Skeletal muscle tissue (tissue), 4 donors: ENCODE measurements around the gene SYT2. TPM values are rescaled to one million over a fixed set of nuclear protein-coding genes. Genes with fewer than 3 reads are reported as not detected.
"Not testable (repeated sequence)": the region's sequence is repeated elsewhere in the genome, so short reads cannot be mapped to it uniquely, and the experiment has no call there.

ENCODE experiments used
- H3K27ac ChIP-seq: one replicate; pipeline ENCODE4 v1.7.0; 2013; ENCODE audit warnings: mild to moderate bottlenecking, low read depth, low read length, inconsistent platforms
- H3K27me3 ChIP-seq, 3 donors: one replicate each; pipeline ENCODE4 v1.7.0; 2013; ENCODE audit warnings: low read length in 3 of 3; ENCODE audit not compliant: control insufficient read depth in 3 of 3, insufficient read depth in 3 of 3
- H3K36me3 ChIP-seq, 3 donors: one replicate each; pipeline ENCODE4 v1.7.0; 2013; ENCODE audit warnings: low read length in 3 of 3; ENCODE audit not compliant: control insufficient read depth in 3 of 3, insufficient read depth in 3 of 3
- H3K4me1 ChIP-seq, 3 donors: one replicate each; pipeline ENCODE4 v1.7.0; 2013; ENCODE audit warnings: low read length in 3 of 3, mild to moderate bottlenecking in 3 of 3; ENCODE audit not compliant: control insufficient read depth in 3 of 3, insufficient read depth in 3 of 3
- H3K4me3 ChIP-seq, 3 donors: one replicate each; pipeline ENCODE4 v1.7.0; 2013; ENCODE audit warnings: low read length in 3 of 3
- H3K9ac ChIP-seq, 3 donors: one replicate each; pipeline ENCODE4 v1.7.0; 2013; ENCODE audit warnings: low read length in 3 of 3, mild to moderate bottlenecking in 3 of 3, moderate library complexity in 2 of 3, low read depth in 1 of 3
- H3K9me3 ChIP-seq, 3 donors: one replicate each; pipeline ENCODE4 v1.7.0; 2013; ENCODE audit warnings: low read length in 3 of 3; ENCODE audit not compliant: control insufficient read depth in 3 of 3
- total RNA-seq: library from RNA; depleted of rRNA; stranded (reverse); fragments of >200 nt; gene quantifications from one replicate; pipeline ENCODE4 v1.2.3, GENCODE V29; 2014
- donor health status: Osteomylitis.

The SYT2 gene
- total RNA-seq, 1 donor from 2014 or later = under 0.01 TPM

DNA sequence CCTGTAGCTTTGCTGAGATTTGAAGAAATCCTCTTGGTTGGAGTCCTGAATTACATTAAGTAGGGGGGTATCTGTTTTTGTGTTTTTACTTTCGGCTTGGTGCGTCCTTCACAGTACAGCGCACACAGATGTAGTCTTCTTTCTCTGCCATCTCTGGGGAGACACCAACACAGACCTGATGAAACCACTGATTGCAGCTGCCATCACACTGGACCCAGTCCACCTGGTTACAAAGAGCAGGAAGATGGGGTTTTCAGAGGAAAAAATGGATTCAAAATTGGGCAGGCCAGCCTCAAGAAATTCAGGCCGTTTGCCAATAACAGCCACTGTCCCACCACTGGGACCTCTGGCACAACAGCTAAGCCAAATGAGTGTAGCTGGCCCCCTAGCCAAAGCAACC lies 18.7 kb upstream of the SYT2 start:
- Histone ChIP-seq H3K4me3 (no peak overlapping the region), H3K9ac (no peak overlapping the region), H3K4me1 (no peaks in the 10 kb centered on the region), H3K27ac (no peak overlapping the region), H3K9me3 (no peaks in the 10 kb centered on the region), H3K27me3 (no peaks in the 10 kb centered on the region), H3K36me3 (peaks cover 24 to 63% (median 25%) of the 10 kb centered on the region in 3 donors)

DNA sequence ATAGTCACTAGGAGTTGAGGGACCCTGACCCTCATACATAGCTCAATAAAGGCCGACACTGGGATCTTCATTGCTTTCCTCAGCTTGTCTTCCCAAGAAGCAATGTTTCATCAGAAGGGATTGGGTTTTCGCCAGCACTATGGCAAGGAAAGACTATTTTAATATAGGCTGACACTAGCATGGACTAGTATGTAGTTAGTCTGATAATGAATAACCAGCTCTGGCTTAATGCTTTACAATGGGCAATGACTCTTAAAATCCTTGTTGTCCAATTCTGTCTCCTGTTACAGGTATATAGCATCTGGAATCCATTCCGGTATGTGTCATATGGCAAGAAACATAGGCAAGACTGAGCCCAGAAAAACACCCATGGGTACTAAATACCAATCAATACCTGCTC lies 15.3 kb upstream of the SYT2 start:
- Histone ChIP-seq H3K36me3 (peaks cover 13 to 35% (median 14%) of the 10 kb centered on the region in 3 donors), H3K4me1 (no peaks in the 10 kb centered on the region), H3K4me3 (no peak overlapping the region), H3K9ac (no peak overlapping the region), H3K27ac (no peak overlapping the region), H3K27me3 (no peaks in the 10 kb centered on the region), H3K9me3 (no peaks in the 10 kb centered on the region)

DNA sequence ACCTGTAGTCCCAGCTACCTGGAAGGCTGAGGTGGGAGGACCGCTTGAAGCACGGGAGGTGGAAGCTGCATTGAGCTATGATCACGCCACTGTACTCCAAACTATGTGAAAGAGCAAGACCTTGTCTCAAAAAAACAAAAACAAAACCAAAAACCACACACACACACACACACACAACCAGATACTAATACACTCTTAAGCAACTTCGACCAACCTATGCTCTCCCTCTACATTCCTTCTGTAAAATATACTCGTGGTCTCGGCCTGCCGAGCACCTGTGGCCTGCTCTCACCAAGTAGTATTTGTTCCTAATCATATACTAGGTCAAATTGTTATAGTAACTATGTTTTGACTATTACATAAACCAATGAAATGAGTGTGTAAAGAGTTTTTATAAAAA lies 13.5 kb upstream of the SYT2 start:
- H3K4me1 ChIP-seq = peaks cover 0 to 2% (median 0%) of the 10 kb centered on the region in 3 donors
- no peaks in the 10 kb centered on the region for H3K27me3 ChIP-seq
- no peak overlapping the region for H3K9ac ChIP-seq
- peaks cover 0 to 17% (median 0%) of the 10 kb centered on the region in 3 donors for H3K36me3 ChIP-seq
- H3K4me3 ChIP-seq = no peak overlapping the region
- H3K9me3 ChIP-seq = no peaks in the 10 kb centered on the region
- H3K27ac ChIP-seq = no peak overlapping the region

DNA sequence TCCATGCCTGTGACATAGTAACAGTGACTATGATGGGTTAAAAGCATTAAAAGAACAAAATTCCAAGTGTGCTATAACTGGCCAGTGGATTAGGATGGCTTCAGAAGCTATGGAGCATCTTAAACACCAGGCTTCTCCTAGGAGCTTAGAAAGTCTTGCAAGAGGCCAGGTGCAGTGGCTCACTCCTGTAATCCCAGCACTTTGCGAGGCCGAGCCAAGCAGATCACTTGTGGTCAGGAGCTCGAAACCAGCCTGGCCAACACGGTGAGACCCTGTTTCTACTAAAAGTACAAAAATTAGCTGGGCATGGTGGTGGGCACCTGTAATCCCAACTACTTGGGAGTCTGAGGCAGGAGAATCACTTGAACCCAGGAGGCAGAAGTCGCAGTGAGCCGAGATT lies 12.8 kb upstream of the SYT2 start:
- H3K27ac ChIP-seq, H3K27me3 ChIP-seq, H3K9me3 ChIP-seq, H3K4me3 ChIP-seq, H3K4me1 ChIP-seq, H3K9ac ChIP-seq: not testable (repeated sequence)
- peaks cover 0 to 12% (median 0%) of the 10 kb centered on the region in 3 donors for H3K36me3 ChIP-seq

DNA sequence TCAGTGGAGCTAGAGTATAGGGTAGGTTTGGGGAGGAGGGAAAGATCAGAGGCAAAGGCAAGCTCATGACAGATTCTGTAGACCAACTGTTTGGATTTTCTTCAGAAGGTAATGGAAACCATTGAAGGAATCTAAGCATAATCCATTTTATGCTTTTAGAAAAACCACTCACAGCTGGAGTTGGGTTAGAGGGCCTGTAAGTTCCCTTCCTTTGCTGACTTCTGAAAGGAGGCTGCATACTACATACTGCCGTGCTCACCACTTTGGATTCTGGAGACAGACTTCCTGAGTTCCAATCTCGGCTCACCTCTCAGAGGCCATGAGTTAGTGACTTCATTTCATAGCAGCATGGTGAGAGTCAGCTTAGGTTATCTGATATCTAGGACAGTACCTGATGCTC lies 6.4 kb upstream of the SYT2 start:
- no peaks in the 10 kb centered on the region for H3K9me3 ChIP-seq
- no peak overlapping the region for H3K9ac ChIP-seq
- peaks cover 3 to 17% (median 4%) of the 10 kb centered on the region in 3 donors for H3K27me3 ChIP-seq
- no peak overlapping the region for H3K4me3 ChIP-seq
- peaks cover 0 to 9% (median 6%) of the 10 kb centered on the region in 3 donors for H3K4me1 ChIP-seq
- H3K36me3 ChIP-seq = no peaks in the 10 kb centered on the region
- no peak overlapping the region for H3K27ac ChIP-seq

DNA sequence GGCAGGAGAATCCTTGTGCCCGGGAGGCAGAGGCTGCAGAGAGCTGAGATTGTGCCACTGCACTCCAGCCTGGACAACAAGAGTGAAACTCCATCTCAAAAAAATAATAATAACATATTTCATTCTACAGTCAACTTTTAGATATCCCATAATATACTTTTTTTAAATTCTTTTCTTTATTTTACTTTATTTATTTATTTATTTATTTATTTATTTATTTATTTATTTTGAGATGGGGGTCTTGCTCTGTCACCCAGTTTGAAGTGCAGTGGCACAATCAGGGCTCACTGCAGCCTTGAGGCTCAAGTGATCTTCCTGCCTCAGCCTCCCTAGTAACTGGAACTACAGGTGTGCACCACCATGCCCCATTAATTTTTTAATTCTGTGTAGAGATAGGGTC lies 3.9 kb upstream of the SYT2 start:
- not testable (repeated sequence) for H3K4me3 ChIP-seq, H3K9me3 ChIP-seq, H3K27ac ChIP-seq, H3K9ac ChIP-seq, H3K36me3 ChIP-seq
- H3K27me3 ChIP-seq = peaks cover 25 to 38% (median 28%) of the 10 kb centered on the region in 3 donors
- H3K4me1 ChIP-seq = peaks cover 4 to 13% (median 11%) of the 10 kb centered on the region in 3 donors

DNA sequence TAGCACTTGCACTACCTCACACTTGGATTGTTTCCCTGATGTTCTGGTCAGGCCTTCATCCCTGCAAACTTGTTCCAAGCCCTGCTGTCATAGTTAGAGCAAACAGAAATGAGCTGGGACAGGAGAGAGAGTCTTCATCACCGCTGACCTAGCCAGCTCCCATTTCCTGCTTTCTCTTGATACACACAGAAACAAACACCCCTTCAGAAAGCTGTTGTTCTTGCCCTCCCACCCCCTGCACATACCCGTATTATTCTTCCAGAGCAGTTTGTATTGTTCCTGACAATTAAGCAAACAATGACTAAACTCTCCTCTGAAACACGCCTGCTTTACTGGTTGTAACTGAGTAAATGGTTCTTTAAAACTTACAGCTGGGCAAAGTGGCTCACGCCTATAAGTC lies 2.9 kb upstream of the SYT2 start:
- no peak overlapping the region for H3K4me3 ChIP-seq
- H3K36me3 ChIP-seq = no peaks in the 10 kb centered on the region
- H3K27me3 ChIP-seq = peaks cover 36 to 49% (median 39%) of the 10 kb centered on the region in 3 donors
- H3K9ac ChIP-seq = no peak overlapping the region
- H3K9me3 ChIP-seq = no peaks in the 10 kb centered on the region
- no peak overlapping the region for H3K27ac ChIP-seq
- H3K4me1 ChIP-seq = peaks cover 4 to 13% (median 11%) of the 10 kb centered on the region in 3 donors

DNA sequence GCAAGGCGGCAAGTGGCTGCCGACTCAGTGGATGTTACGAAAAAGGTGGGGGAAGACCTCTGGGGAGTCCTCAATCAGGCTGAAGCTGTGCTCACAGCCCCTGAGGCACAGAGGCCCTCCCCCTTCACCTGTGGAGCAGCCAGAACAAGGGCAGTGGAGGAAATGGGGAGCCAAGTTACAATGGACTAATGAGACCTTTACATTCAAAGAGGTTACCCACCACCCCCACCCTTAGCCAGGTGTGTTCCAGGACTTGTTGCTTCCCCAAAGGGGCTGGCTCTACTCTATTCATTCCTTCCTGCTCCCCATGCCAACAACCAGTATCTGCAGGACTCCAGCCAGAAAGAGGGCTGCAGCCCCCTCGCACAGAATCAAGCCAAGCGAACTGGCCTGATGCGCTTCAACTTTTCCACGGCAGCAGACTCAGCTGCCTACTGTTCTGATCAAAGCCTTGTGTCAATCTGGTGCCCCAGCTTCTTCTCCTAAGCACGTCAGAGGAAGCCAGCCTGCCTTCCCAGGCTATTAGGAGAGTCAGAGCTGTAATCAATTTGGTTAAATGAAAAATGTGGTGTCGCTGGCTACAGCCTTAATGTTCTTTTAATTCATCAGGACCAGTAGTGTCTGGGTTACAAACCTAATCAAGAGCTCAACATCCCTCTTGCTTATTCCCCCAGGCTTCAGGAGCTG lies 1.8 kb upstream of the SYT2 start:
- H3K9me3 ChIP-seq = no peaks in the 10 kb centered on the region
- H3K4me3 ChIP-seq = no peak overlapping the region
- no peak overlapping the region for H3K9ac ChIP-seq
- peaks cover 46 to 54% (median 49%) of the 10 kb centered on the region in 3 donors for H3K27me3 ChIP-seq
- H3K27ac ChIP-seq = no peak overlapping the region
- peaks cover 4 to 12% (median 10%) of the 10 kb centered on the region in 3 donors for H3K4me1 ChIP-seq
- H3K36me3 ChIP-seq = no peaks in the 10 kb centered on the region

DNA sequence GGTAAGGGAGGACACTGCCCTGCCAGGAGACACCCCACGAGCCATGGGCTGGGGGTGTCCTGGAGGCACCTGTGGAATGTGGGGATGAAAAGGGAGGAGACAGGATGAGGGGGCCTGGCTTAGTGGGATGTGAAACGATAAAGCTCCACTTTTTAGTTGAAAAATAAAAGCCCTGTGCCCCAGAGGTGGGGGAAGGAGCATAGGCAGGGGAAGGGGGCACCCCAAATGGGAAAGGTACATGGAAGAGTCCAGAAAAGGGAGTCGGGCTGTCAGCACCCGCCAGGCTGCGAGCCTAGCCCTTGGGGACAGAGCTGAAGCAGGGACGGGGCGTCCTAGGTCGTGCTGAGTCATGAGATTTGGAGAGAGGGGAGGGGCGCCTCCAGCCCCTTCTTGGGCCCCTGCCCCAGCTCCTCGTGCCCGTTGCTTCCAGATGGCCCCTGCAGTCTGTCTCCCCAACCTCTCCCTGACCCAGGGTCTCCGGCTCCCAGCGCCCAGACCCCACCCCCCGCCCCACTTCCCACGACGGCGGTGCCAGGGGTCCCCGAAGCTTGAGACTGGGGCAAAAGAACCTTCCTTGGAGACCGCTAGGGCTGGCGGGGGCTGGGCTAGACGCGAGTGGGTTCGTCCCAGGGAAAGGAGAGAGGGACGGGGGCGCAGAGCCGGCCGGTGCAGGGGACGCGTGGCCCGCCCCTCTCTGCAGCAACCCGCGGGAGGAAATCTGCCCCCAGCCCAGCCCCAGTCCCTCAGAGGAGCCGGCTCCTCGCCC lies 795 bp downstream of the SYT2 start:
- Histone ChIP-seq H3K27me3 (peaks cover 71 to 73% (median 73%) of the 10 kb centered on the region in 3 donors), H3K9me3 (no peaks in the 10 kb centered on the region), H3K36me3 (no peaks in the 10 kb centered on the region), H3K9ac (no peak overlapping the region), H3K4me3 (no peak overlapping the region), H3K27ac (no peak overlapping the region), H3K4me1 (peaks cover 4 to 6% (median 5%) of the 10 kb centered on the region in 3 donors)
